Hepatocyte (in vitro differentiated cells): Measurements from ENCODE around the gene GKN1. TPM values are rescaled to one million over a fixed set of nuclear protein-coding genes. Genes with fewer than 3 reads are reported as not detected.

ENCODE experiments used
- DNase-seq: peaks from one replicate; pipeline ENCODE4 v3.0.0-alpha.2; 2016; ENCODE audit warnings: low spot score
- H2AFZ ChIP-seq: fragments of 200-600 bp; sonication (generic); 2 replicates; pipeline ENCODE4 v1.6.0; 2016; ENCODE audit warnings: antibody characterized with exemption, mild to moderate bottlenecking
- H3K27ac ChIP-seq: fragments of 200-600 bp; sonication (generic); 2 replicates; pipeline ENCODE4 v1.5.1; 2016; ENCODE audit warnings: mild to moderate bottlenecking
- H3K27me3 ChIP-seq: fragments of 200-600 bp; sonication (generic); 2 replicates; pipeline ENCODE4 v1.6.1; 2016
- H3K36me3 ChIP-seq: fragments of 200-600 bp; sonication (generic); replicated peaks from 2 replicates; pipeline ENCODE4 v1.5.1; 2016; ENCODE audit warnings: low read depth; ENCODE audit not compliant: insufficient read depth
- H3K4me1 ChIP-seq: fragments of 200-600 bp; sonication (generic); 2 replicates; pipeline ENCODE4 v1.5.1; 2016; ENCODE audit warnings: mild to moderate bottlenecking, moderate library complexity; ENCODE audit not compliant: insufficient read depth
- H3K4me2 ChIP-seq: fragments of 200-600 bp; sonication (generic); 2 replicates; pipeline ENCODE4 v1.6.0; 2016
- H3K4me3 ChIP-seq: fragments of 200-600 bp; sonication (generic); 2 replicates; pipeline ENCODE4 v1.5.1; 2016; ENCODE audit warnings: mild to moderate bottlenecking
- H3K79me2 ChIP-seq: fragments of 200-600 bp; sonication (generic); 2 replicates; pipeline ENCODE4 v1.6.0; 2017; ENCODE audit warnings: mild to moderate bottlenecking
- H3K9me2 ChIP-seq: fragments of 200-600 bp; sonication (generic); replicated peaks from 2 replicates; pipeline ENCODE4 v1.6.0; 2017; ENCODE audit warnings: mild to moderate bottlenecking; ENCODE audit not compliant: insufficient read depth
- H3K9me3 ChIP-seq: fragments of 200-600 bp; sonication (generic); 2 replicates; pipeline ENCODE4 v1.5.1; 2016; ENCODE audit warnings: low read depth, mild to moderate bottlenecking
- H4K20me1 ChIP-seq: fragments of 200-600 bp; sonication (generic); 2 replicates; pipeline ENCODE4 v1.6.0; 2016; ENCODE audit warnings: mild to moderate bottlenecking; ENCODE audit not compliant: insufficient read depth, poor library complexity, severe bottlenecking
- EZH2 ChIP-seq: fragments of 200-600 bp; sonication (generic); IDR thresholded peaks from 2 replicates; pipeline ENCODE4 v1.6.1; 2016; ENCODE audit warnings: antibody characterized with exemption, mild to moderate bottlenecking, borderline replicate concordance
- EZH2phosphoT487 ChIP-seq: fragments of 200-600 bp; sonication (generic); IDR thresholded peaks from one replicate; pipeline ENCODE4 v1.6.1; 2018; ENCODE audit warnings: antibody characterized with exemption, mild to moderate bottlenecking, low read depth, moderate library complexity; ENCODE audit not compliant: unreplicated experiment, severe bottlenecking
- WGBS: methylation state at CpG from one replicate; pipeline ENCODE4 v1.1.6; 2016; ENCODE audit warnings: low lambda C conversion rate; ENCODE audit errors: missing lambda C conversion rate; 5-methylcytosine and 5-hydroxymethylcytosine counted together
- polyA plus RNA-seq: library from polyadenylated mRNA; unstranded; fragments of >200 nt; fragmentation: Nextera tagmentation; extraction: Ambion mirVana; gene quantifications from 2 replicates; pipeline ENCODE4 v1.2.1, GENCODE V29; 2016
- total RNA-seq: library from RNA; depleted of rRNA; stranded (reverse); fragments of >200 nt; gene quantifications from 2 replicates; pipeline ENCODE4 v1.2.3, GENCODE V29; 2014
- TF ChIP-seq, protein P1 (sequence below): fragments of 200-600 bp; sonication (generic); IDR thresholded peaks from 2 replicates; pipeline ENCODE4 v1.5.1; 2016; ENCODE audit warnings: antibody characterized with exemption, mild to moderate bottlenecking; ENCODE audit not compliant: poor library complexity

Gene GKN1
- total and polyA plus RNA-seq, 2 experiments from 2014 or later = 0.25 to 0.53 TPM

DNA sequence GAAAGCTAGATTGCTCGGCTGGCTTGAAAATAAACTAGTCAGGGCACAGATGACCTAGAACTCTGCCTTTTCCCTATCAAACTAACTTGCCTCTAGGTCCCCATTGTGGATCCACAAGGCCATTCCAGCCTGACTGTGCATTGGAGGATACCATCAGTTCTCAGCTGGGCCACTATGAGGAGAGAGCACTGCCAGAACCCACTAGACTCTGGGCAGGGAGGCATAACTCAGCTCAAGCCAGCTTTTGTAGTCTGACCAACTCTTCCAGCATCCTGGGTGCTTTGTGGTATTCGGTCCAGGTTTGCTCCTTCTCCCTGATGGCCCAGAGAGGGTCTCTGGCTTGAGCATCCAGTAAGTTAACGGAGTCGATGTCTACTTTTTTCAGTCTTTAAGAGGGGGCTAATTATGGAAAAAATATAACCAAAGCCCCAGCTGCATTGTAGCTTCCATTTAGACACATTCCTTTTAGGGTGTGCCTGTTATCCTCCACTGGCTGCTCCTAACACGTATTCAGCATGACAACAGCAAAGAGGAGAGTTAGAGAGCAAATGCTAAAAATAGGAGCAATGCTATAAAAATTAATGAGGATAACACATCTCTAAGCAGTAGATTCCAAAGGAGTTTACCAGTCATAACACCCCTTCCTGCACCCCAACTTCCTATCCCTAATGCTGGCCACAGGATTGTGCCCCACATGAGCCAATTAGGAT is 36.9 kb upstream of the GKN1 start:
- no peak overlapping the region for H3K27ac ChIP-seq
- H3K9me2 ChIP-seq = no peaks in the 10 kb centered on the region
- H3K4me1 ChIP-seq = no peaks in the 10 kb centered on the region
- DNase-seq = no peak
- H3K4me3 ChIP-seq = no peak overlapping the region
- H4K20me1 ChIP-seq = no peaks in the 10 kb centered on the region
- no peaks in the 10 kb centered on the region for H3K27me3 ChIP-seq
- no peak overlapping the region for H3K4me2 ChIP-seq
- TF ChIP-seq EZH2 = no peak
- H2AFZ ChIP-seq = no peak overlapping the region
- no peaks in the 10 kb centered on the region for H3K9me3 ChIP-seq
- no peaks in the 10 kb centered on the region for H3K36me3 ChIP-seq
- 90% methylated on average over 5 of the region's 5 CpGs for WGBS
- no peaks in the 10 kb centered on the region for H3K79me2 ChIP-seq

DNA sequence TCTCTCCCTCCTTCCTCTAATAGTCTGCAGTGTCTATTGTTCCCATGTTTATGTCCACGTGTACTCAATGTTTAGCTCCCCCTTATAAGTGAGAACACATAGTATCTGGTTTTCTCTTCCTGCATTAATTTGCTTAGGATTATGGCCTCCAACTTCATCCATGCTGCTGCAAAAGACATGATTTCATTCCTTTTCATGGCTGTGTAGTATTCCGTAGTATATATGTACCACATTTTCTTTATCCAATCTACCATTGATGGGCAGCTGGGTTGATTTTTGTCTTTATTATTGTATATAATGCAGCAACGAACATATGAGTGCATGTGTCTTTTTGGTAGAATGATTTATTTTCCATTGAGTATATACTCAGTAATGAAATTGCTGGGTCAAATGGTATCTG is 35.5 kb upstream of the GKN1 start:
- H4K20me1 ChIP-seq = no peaks in the 10 kb centered on the region
- no peaks in the 10 kb centered on the region for H3K9me2 ChIP-seq
- no peak for TF ChIP-seq EZH2phosphoT487
- no peak overlapping the region for H3K4me3 ChIP-seq
- no peaks in the 10 kb centered on the region for H3K9me3 ChIP-seq
- WGBS = 93% methylated on average over 3 of the region's 3 CpGs
- no peaks in the 10 kb centered on the region for H3K27me3 ChIP-seq
- H2AFZ ChIP-seq = no peak overlapping the region
- no peak overlapping the region for H3K27ac ChIP-seq
- no peak for DNase-seq
- no peak overlapping the region for H3K4me2 ChIP-seq
- H3K4me1 ChIP-seq = no peaks in the 10 kb centered on the region
- no peaks in the 10 kb centered on the region for H3K79me2 ChIP-seq
- no peaks in the 10 kb centered on the region for H3K36me3 ChIP-seq

DNA sequence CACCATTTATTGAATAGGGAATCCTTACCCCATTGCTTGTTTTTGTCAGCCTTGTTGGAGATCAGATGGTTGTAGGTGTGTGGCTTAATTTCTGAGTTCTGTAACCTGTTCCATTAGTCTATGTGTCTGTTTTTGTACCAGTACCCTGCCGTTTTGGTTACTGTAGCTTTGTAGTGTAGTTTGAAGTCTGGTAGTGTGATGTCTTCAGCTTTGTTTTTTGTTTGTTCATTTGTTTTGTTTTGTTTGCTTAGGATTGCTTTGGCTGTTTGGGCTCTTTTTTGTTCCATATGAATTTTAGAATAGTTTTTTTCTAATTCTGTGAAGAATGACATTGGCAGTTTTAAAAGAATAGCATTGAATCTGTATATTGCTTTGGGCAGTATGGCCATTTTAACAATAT is 34.5 kb upstream of the GKN1 start:
- Histone ChIP-seq H2AFZ (no peak overlapping the region), H3K9me2 (no peaks in the 10 kb centered on the region), H3K4me1 (no peaks in the 10 kb centered on the region), H3K4me3 (no peak overlapping the region), H3K79me2 (no peaks in the 10 kb centered on the region), H3K27ac (no peak overlapping the region), H3K4me2 (no peak overlapping the region), H3K27me3 (no peaks in the 10 kb centered on the region), H3K36me3 (no peaks in the 10 kb centered on the region), H3K9me3 (no peaks in the 10 kb centered on the region), H4K20me1 (no peaks in the 10 kb centered on the region)
- DNase-seq = no peak
- 94% methylated on average over 1 of the region's 1 CpG for WGBS
- TF ChIP-seq, protein P1, sequence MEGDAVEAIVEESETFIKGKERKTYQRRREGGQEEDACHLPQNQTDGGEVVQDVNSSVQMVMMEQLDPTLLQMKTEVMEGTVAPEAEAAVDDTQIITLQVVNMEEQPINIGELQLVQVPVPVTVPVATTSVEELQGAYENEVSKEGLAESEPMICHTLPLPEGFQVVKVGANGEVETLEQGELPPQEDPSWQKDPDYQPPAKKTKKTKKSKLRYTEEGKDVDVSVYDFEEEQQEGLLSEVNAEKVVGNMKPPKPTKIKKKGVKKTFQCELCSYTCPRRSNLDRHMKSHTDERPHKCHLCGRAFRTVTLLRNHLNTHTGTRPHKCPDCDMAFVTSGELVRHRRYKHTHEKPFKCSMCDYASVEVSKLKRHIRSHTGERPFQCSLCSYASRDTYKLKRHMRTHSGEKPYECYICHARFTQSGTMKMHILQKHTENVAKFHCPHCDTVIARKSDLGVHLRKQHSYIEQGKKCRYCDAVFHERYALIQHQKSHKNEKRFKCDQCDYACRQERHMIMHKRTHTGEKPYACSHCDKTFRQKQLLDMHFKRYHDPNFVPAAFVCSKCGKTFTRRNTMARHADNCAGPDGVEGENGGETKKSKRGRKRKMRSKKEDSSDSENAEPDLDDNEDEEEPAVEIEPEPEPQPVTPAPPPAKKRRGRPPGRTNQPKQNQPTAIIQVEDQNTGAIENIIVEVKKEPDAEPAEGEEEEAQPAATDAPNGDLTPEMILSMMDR = no peak
- TF ChIP-seq EZH2phosphoT487 = no peak
- TF ChIP-seq EZH2 = no peak

GRCh38 chr2:68940369-68940768 is 34.1 kb upstream of the GKN1 start:
- Histone ChIP-seq H3K4me2 (no peak overlapping the region), H3K27ac (no peak overlapping the region), H3K9me2 (no peaks in the 10 kb centered on the region), H3K27me3 (no peaks in the 10 kb centered on the region), H4K20me1 (no peaks in the 10 kb centered on the region), H3K9me3 (no peaks in the 10 kb centered on the region), H3K4me1 (no peaks in the 10 kb centered on the region), H3K79me2 (no peaks in the 10 kb centered on the region), H3K36me3 (no peaks in the 10 kb centered on the region), H3K4me3 (no peak overlapping the region), H2AFZ (no peak overlapping the region)
- TF ChIP-seq EZH2phosphoT487 (no peak), EZH2 (no peak)
- TF ChIP-seq, protein P1 = no peak
- WGBS = 83% methylated on average over 1 of the region's 1 CpG
- no peak for DNase-seq
